ENCODE results near the gene SPDYE4. TPM values are rescaled to one million over a fixed set of nuclear protein-coding genes. Genes with fewer than 3 reads are reported as not detected.

The SPDYE4 gene
- total and polyA plus RNA-seq, 2 donors: 0.05 TPM; not detected in 1

Other genes starting within 250 kb of the SPDYE4 start
- 13.2 TPM for gene MYH10, start 127.8 kb downstream of the SPDYE4 start, total RNA-seq
- gene MYH10, start 127.8 kb downstream of the SPDYE4 start, polyA plus RNA-seq: 4.2 TPM
- gene CCDC42, start 13.7 kb downstream of the SPDYE4 start, total RNA-seq: not detected
- 0.25 TPM for gene CCDC42, start 13.7 kb downstream of the SPDYE4 start, polyA plus RNA-seq
- gene MFSD6L, start 40.8 kb upstream of the SPDYE4 start, total RNA-seq: 0.61 TPM
- gene MFSD6L, start 40.8 kb upstream of the SPDYE4 start, polyA plus RNA-seq: 0.68 TPM
- 1.9 TPM for gene PIK3R6, start 109.1 kb upstream of the SPDYE4 start, total RNA-seq
- 2.1 TPM for gene PIK3R6, start 109.1 kb upstream of the SPDYE4 start, polyA plus RNA-seq
- 15.2 TPM for gene PIK3R5, start 207.2 kb upstream of the SPDYE4 start, total RNA-seq
- gene PIK3R5, start 207.2 kb upstream of the SPDYE4 start, polyA plus RNA-seq: 20.4 TPM

Measured in thymus (tissue), 2 donors.